Globus pallidus (tissue), 1 donor: ENCODE results near the gene CDRT15L2.
"Not testable (repeated sequence)": the region's sequence is repeated elsewhere in the genome, so short reads cannot be mapped to it uniquely, and the experiment has no call there.

Experiments used
- DNase-seq: peaks from one replicate; pipeline ENCODE4 v3.0.0-alpha.2; 2015; ENCODE audit warnings: low spot score

The CDRT15L2 gene

GRCh38 chr17:20575071-20575470 is 4.5 kb upstream of the CDRT15L2 start:
- DNase-seq = not testable (repeated sequence)

- DNase-seq = not testable (repeated sequence)
Measured at GRCh38 chr17:20583891-20584577, 4.5 kb downstream of the CDRT15L2 start.

GRCh38 chr17:20588744-20589453 is 9.4 kb downstream of the CDRT15L2 start:
- not testable (repeated sequence) for DNase-seq

- DNase-seq = not testable (repeated sequence)
Measured at GRCh38 chr17:20589454-20589810, 9.9 kb downstream of the CDRT15L2 start.

- not testable (repeated sequence) for DNase-seq
Measured at GRCh38 chr17:20591040-20591439, 11.5 kb downstream of the CDRT15L2 start.

GRCh38 chr17:20605568-20605967 is 26.0 kb downstream of the CDRT15L2 start:
- DNase-seq = not testable (repeated sequence)

- DNase-seq = not testable (repeated sequence)
Measured at GRCh38 chr17:20609490-20609889, 30.0 kb downstream of the CDRT15L2 start.

- DNase-seq = no peak
Measured at GRCh38 chr17:20611309-20611708, 31.8 kb downstream of the CDRT15L2 start.

GRCh38 chr17:20612635-20613034 is 33.1 kb downstream of the CDRT15L2 start:
- DNase-seq = no peak

- DNase-seq = no peak
Measured at GRCh38 chr17:20613248-20613647, 33.7 kb downstream of the CDRT15L2 start.

GRCh38 chr17:20613905-20614304 is 34.4 kb downstream of the CDRT15L2 start:
- DNase-seq = no peak

GRCh38 chr17:20615461-20615860 is 35.9 kb downstream of the CDRT15L2 start:
- not testable (repeated sequence) for DNase-seq
